ENCODE measurements around the gene TFAP2E. TPM values are rescaled to one million over a fixed set of nuclear protein-coding genes. Genes with fewer than 3 reads are reported as not detected.
"Not testable (repeated sequence)": the region's sequence is repeated elsewhere in the genome, so short reads cannot be mapped to it uniquely, and the experiment has no call there.

Gene TFAP2E
- total and polyA plus RNA-seq, 4 donors, result 0.99 to 12.4 (median 4.7) TPM

GRCh38 chr1:35581621-35582020, 8.5 kb downstream of the TFAP2E start:
- Histone ChIP-seq H3K4me1 (ENCODE audit: control insufficient read depth, insufficient read depth, low read length) (peaks cover 14% of the 10 kb centered on the region), H3K27me3 (ENCODE audit: control insufficient read depth, insufficient read depth, low read length) (peaks cover 21% of the 10 kb centered on the region)
- H3K4me3 ChIP-seq (ENCODE audit: low read depth, low read length); H3K36me3 ChIP-seq (ENCODE audit: control insufficient read depth, insufficient read depth, low read length); H3K9me3 ChIP-seq (ENCODE audit: control insufficient read depth, insufficient read depth, low read length); H3K27ac ChIP-seq (ENCODE audit: low read depth, low read length); DNase-seq (ENCODE audit: low read depth in 4 of 6, low spot score in 6 of 6): not testable (repeated sequence)
- 96% methylated on average over 5 of the region's 9 CpGs for WGBS (ENCODE audit: insufficient coverage)

DNA sequence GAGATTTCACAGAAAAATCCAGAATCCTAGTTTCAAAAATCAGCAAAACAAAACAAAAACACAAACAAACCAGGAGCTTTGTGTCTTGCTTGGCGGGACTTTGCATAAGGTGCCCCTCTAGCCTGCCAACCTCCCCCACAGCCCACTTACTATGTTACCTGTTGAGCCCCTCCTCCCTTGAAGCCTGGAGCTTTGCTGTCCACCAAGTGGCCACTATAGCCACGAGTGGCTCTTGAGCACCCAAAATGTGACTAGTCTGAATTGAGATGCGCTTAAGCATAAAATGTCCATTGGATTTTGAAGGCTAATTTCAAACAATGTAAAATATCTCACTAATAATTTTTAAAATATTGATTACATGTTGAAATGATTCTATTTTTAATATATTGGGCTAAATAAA, 12.2 kb downstream of the TFAP2E start:
- H3K4me3 ChIP-seq (ENCODE audit: low read depth, low read length), result no peak overlapping the region
- H3K4me1 ChIP-seq (ENCODE audit: control insufficient read depth, insufficient read depth, low read length), result no peaks in the 10 kb centered on the region
- H3K27me3 ChIP-seq (ENCODE audit: control insufficient read depth, insufficient read depth, low read length), result no peaks in the 10 kb centered on the region
- H3K36me3 ChIP-seq (ENCODE audit: control insufficient read depth, insufficient read depth, low read length), result peaks cover 23% of the 10 kb centered on the region
- no peak for DNase-seq (ENCODE audit: low read depth in 4 of 6, low spot score in 6 of 6)
- WGBS (ENCODE audit: insufficient coverage), result 91% methylated on average over 1 of the region's 3 CpGs
- H3K27ac ChIP-seq (ENCODE audit: low read depth, low read length), result no peak overlapping the region
- H3K9me3 ChIP-seq (ENCODE audit: control insufficient read depth, insufficient read depth, low read length), result no peaks in the 10 kb centered on the region

DNA sequence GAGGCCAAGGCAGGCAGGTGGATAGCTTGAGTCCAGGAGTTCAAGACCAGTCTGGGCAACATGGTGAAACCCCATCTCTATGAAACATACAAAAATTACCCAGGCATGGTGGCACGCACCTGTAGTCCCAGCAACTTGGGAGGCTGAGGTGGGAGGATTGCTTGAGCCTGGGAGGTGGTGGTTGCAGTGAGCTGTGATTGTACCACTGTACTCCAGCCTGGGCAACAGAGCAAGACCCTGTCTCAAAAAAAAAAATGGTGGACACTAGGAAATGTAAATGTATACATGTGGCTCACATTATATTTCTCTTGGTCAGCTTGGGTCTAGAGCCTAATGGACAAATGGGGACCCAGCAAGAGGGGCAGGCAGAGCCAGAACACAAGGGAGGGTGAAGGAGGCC, 12.7 kb downstream of the TFAP2E start:
- H3K4me1 ChIP-seq (ENCODE audit: control insufficient read depth, insufficient read depth, low read length); H3K27ac ChIP-seq (ENCODE audit: low read depth, low read length); H3K9me3 ChIP-seq (ENCODE audit: control insufficient read depth, insufficient read depth, low read length); H3K27me3 ChIP-seq (ENCODE audit: control insufficient read depth, insufficient read depth, low read length); H3K4me3 ChIP-seq (ENCODE audit: low read depth, low read length); DNase-seq (ENCODE audit: low read depth in 4 of 6, low spot score in 6 of 6): not testable (repeated sequence)
- peaks cover 28% of the 10 kb centered on the region for H3K36me3 ChIP-seq (ENCODE audit: control insufficient read depth, insufficient read depth, low read length)
- no CpG with 5 or more reads among the region's 1 CpG for WGBS (ENCODE audit: insufficient coverage)

DNA sequence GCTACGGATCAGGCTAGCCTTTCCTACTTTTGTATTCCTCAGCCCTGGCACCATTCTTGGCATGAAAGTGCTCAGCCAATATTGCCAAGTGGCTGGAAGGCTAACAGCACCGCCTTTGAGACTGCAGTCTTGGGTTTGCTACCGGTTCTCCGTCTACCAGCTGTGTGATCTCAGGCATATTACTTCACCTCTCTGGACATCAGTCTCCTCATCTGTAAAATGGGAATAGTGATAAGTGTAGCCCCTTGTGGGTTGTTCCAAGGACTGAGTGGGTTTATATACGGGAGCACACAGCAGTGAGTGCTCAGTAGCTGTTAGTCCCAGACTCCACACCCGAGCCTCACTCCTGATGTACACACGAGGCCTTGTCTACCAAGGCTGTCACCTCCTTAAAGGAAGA, 13.7 kb downstream of the TFAP2E start:
- no peak for DNase-seq (ENCODE audit: low read depth in 4 of 6, low spot score in 6 of 6)
- H3K9me3 ChIP-seq (ENCODE audit: control insufficient read depth, insufficient read depth, low read length), result no peaks in the 10 kb centered on the region
- whole genome bisulfite sequencing (ENCODE audit: insufficient coverage), result 81% methylated on average over 4 of the region's 7 CpGs
- H3K27ac ChIP-seq (ENCODE audit: low read depth, low read length), result no peak overlapping the region
- no peak overlapping the region for H3K4me3 ChIP-seq (ENCODE audit: low read depth, low read length)
- H3K4me1 ChIP-seq (ENCODE audit: control insufficient read depth, insufficient read depth, low read length), result no peaks in the 10 kb centered on the region
- H3K27me3 ChIP-seq (ENCODE audit: control insufficient read depth, insufficient read depth, low read length), result no peaks in the 10 kb centered on the region
- peaks cover 32% of the 10 kb centered on the region for H3K36me3 ChIP-seq (ENCODE audit: control insufficient read depth, insufficient read depth, low read length)

- no peaks in the 10 kb centered on the region for H3K9me3 ChIP-seq (ENCODE audit: control insufficient read depth, insufficient read depth, low read length)
- WGBS (ENCODE audit: insufficient coverage), result 80% methylated on average over 4 of the region's 6 CpGs
- H3K27ac ChIP-seq (ENCODE audit: low read depth, low read length), result no peak overlapping the region
- no peaks in the 10 kb centered on the region for H3K27me3 ChIP-seq (ENCODE audit: control insufficient read depth, insufficient read depth, low read length)
- H3K36me3 ChIP-seq (ENCODE audit: control insufficient read depth, insufficient read depth, low read length), result peaks cover 36% of the 10 kb centered on the region
- H3K4me3 ChIP-seq (ENCODE audit: low read depth, low read length), result no peak overlapping the region
- DNase-seq (ENCODE audit: low read depth in 4 of 6, low spot score in 6 of 6), result no peak
- H3K4me1 ChIP-seq (ENCODE audit: control insufficient read depth, insufficient read depth, low read length), result no peaks in the 10 kb centered on the region
These were observed 14.6 kb downstream of the TFAP2E start for GRCh38 chr1:35587736-35588135.

DNA sequence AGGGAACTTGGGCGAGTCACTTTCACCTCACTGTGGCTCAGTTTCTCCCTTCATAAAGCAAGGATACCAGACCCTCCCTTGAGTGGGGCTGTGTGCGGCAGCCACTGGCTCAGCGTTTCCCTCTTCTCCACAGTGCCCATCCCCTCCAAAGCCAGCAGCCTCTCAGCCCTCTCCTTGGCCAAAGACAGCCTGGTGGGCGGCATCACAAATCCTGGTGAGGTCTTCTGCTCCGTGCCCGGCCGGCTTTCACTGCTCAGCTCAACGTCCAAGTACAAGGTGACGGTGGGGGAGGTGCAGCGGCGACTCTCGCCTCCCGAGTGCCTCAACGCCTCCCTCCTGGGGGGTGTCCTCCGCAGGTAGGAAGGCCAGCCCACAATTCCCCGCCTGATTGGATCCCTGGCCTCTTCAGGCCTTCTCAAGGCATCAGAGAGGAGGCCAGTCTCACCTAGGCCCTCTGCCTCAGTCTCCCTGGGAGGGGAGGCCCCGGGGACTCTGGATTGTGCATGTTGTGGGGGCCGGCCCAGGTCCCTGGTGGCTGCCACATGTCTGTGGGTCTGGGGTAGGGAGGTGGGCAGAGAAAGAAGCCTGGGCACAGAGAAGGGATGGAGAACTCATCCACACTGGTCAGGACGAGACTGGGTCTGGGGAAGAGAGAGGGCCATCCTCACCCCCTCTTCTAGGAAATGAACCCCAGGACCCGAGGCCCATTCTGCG, 15.2 kb downstream of the TFAP2E start:
- no peaks in the 10 kb centered on the region for H3K9me3 ChIP-seq (ENCODE audit: control insufficient read depth, insufficient read depth, low read length)
- WGBS (ENCODE audit: insufficient coverage), result 55% methylated on average over 20 of the region's 21 CpGs
- no peak overlapping the region for H3K27ac ChIP-seq (ENCODE audit: low read depth, low read length)
- H3K4me3 ChIP-seq (ENCODE audit: low read depth, low read length), result no peak overlapping the region
- no peak for DNase-seq (ENCODE audit: low read depth in 4 of 6, low spot score in 6 of 6)
- peaks cover 39% of the 10 kb centered on the region for H3K36me3 ChIP-seq (ENCODE audit: control insufficient read depth, insufficient read depth, low read length)
- H3K27me3 ChIP-seq (ENCODE audit: control insufficient read depth, insufficient read depth, low read length), result no peaks in the 10 kb centered on the region
- no peaks in the 10 kb centered on the region for H3K4me1 ChIP-seq (ENCODE audit: control insufficient read depth, insufficient read depth, low read length)

- H3K27ac ChIP-seq (ENCODE audit: low read depth, low read length), result no peak overlapping the region
- H3K4me1 ChIP-seq (ENCODE audit: control insufficient read depth, insufficient read depth, low read length), result no peaks in the 10 kb centered on the region
- no peaks in the 10 kb centered on the region for H3K9me3 ChIP-seq (ENCODE audit: control insufficient read depth, insufficient read depth, low read length)
- H3K27me3 ChIP-seq (ENCODE audit: control insufficient read depth, insufficient read depth, low read length), result no peaks in the 10 kb centered on the region
- DNase-seq (ENCODE audit: low read depth in 4 of 6, low spot score in 6 of 6), result no peak
- H3K4me3 ChIP-seq (ENCODE audit: low read depth, low read length), result no peak overlapping the region
- WGBS (ENCODE audit: insufficient coverage), result 95% methylated on average over 15 of the region's 15 CpGs
- peaks cover 43% of the 10 kb centered on the region for H3K36me3 ChIP-seq (ENCODE audit: control insufficient read depth, insufficient read depth, low read length)
These were observed 16.7 kb downstream of the TFAP2E start for GRCh38 chr1:35589516-35590427.

DNA sequence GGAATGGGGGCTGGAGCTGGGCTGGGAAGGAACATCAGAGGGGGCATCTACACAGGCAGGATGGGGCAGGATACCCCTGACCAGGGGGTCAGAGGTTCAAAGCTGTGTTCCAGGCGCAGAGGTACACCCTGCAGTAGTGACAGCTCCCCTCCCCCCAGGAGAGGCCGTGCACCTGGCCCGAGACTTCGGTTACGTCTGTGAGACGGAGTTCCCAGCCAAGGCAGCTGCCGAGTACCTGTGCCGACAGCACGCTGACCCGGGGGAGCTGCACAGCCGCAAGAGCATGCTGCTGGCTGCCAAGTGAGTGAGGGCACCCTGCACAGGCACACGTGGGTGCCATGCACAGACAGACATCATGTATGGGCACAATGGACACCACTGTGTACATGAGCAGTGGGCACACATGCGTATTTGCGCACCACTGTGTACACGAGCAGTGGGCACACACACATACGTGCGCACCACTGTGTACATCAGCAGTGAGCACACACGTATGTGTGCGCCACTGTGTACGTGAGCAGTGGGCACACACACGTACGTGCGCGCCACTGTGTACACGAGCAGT, 17.4 kb downstream of the TFAP2E start:
- H3K4me3 ChIP-seq (ENCODE audit: low read depth, low read length), result no peak overlapping the region
- 94% methylated on average over 25 of the region's 25 CpGs for WGBS (ENCODE audit: insufficient coverage)
- H3K27me3 ChIP-seq (ENCODE audit: control insufficient read depth, insufficient read depth, low read length), result no peaks in the 10 kb centered on the region
- no peaks in the 10 kb centered on the region for H3K4me1 ChIP-seq (ENCODE audit: control insufficient read depth, insufficient read depth, low read length)
- no peak overlapping the region for H3K27ac ChIP-seq (ENCODE audit: low read depth, low read length)
- H3K36me3 ChIP-seq (ENCODE audit: control insufficient read depth, insufficient read depth, low read length), result peaks cover 45% of the 10 kb centered on the region
- no peaks in the 10 kb centered on the region for H3K9me3 ChIP-seq (ENCODE audit: control insufficient read depth, insufficient read depth, low read length)
- no peak for DNase-seq (ENCODE audit: low read depth in 4 of 6, low spot score in 6 of 6)

- WGBS (ENCODE audit: insufficient coverage), result 93% methylated on average over 7 of the region's 8 CpGs
- peaks cover 47% of the 10 kb centered on the region for H3K36me3 ChIP-seq (ENCODE audit: control insufficient read depth, insufficient read depth, low read length)
- no peak for DNase-seq (ENCODE audit: low read depth in 4 of 6, low spot score in 6 of 6)
- no peaks in the 10 kb centered on the region for H3K27me3 ChIP-seq (ENCODE audit: control insufficient read depth, insufficient read depth, low read length)
- H3K4me3 ChIP-seq (ENCODE audit: low read depth, low read length), result no peak overlapping the region
- no peak overlapping the region for H3K27ac ChIP-seq (ENCODE audit: low read depth, low read length)
- no peaks in the 10 kb centered on the region for H3K4me1 ChIP-seq (ENCODE audit: control insufficient read depth, insufficient read depth, low read length)
- H3K9me3 ChIP-seq (ENCODE audit: control insufficient read depth, insufficient read depth, low read length), result no peaks in the 10 kb centered on the region
These were observed 18.1 kb downstream of the TFAP2E start for GRCh38 chr1:35591211-35591610.

Data from spinal cord (tissue), 10 donors.